Activated CD8-positive, alpha-beta T cell treated with anti-CD3 and anti-CD28 coated beads, Interleukin-2, amount 10 ng/mL, durations not matched to agents 7 days and 5 days (primary cell): ENCODE results near the gene IPO4. TPM values are rescaled to one million over a fixed set of nuclear protein-coding genes. Genes with fewer than 3 reads are reported as not detected.
A peak's percentile ranks its signal among the peaks of the same experiment; 100 is the strongest.
"Not testable (repeated sequence)": the region's sequence is repeated elsewhere in the genome, so short reads cannot be mapped to it uniquely, and the experiment has no call there.

Experiments used
- ATAC-seq: fragments of 150-1000 bp; cut with Tn5 transposase; one replicate; pipeline ENCODE4 v1.10.0; 2021; ENCODE audit warnings: moderate library complexity
- CTCF ChIA-PET: fragments of 350-600 bp; sonication (Branson Sonifier 250); formaldehyde crosslinking; loops from one replicate; lab custom pipeline; 2021; ENCODE audit warnings: antibody characterized with exemption; lab: Charles Lee
- POLR2A ChIA-PET: fragments of 350-600 bp; sonication (Branson Sonifier 250); formaldehyde crosslinking; loops from one replicate; lab custom pipeline; 2021; ENCODE audit warnings: antibody characterized with exemption; lab: Charles Lee
- DNase-seq: peaks from one replicate; pipeline ENCODE4 v3.0.0-alpha.2; 2020
- H3K27ac Mint-ChIP-seq: one replicate; pipeline ENCODE4 v1.8.0; 2021; ENCODE audit warnings: mild to moderate bottlenecking, mixed read lengths
- H3K27me3 Mint-ChIP-seq: one replicate; pipeline ENCODE4 v1.8.0; 2021; ENCODE audit warnings: low read depth, mixed read lengths
- H3K36me3 Mint-ChIP-seq: one replicate; pipeline ENCODE4 v1.8.0; 2021; ENCODE audit warnings: low read depth, mixed read lengths
- H3K4me1 Mint-ChIP-seq: one replicate; pipeline ENCODE4 v1.8.0; 2021; ENCODE audit warnings: low read depth, mixed read lengths
- H3K4me3 Mint-ChIP-seq: one replicate; pipeline ENCODE4 v1.8.0; 2021; ENCODE audit warnings: mild to moderate bottlenecking, mixed read lengths
- H3K9me3 Mint-ChIP-seq: one replicate; pipeline ENCODE4 v1.8.0; 2022; ENCODE audit warnings: mixed read lengths; ENCODE audit not compliant: insufficient read depth
- total RNA-seq, 2 experiments: library from RNA; stranded (reverse); gene quantifications; one replicate each; pipeline ENCODE4 v1.2.3, GENCODE V29; 2021

IPO4 gene
- total RNA-seq, 2 experiments from 2014 or later = 56.3 to 60.1 TPM

DNA sequence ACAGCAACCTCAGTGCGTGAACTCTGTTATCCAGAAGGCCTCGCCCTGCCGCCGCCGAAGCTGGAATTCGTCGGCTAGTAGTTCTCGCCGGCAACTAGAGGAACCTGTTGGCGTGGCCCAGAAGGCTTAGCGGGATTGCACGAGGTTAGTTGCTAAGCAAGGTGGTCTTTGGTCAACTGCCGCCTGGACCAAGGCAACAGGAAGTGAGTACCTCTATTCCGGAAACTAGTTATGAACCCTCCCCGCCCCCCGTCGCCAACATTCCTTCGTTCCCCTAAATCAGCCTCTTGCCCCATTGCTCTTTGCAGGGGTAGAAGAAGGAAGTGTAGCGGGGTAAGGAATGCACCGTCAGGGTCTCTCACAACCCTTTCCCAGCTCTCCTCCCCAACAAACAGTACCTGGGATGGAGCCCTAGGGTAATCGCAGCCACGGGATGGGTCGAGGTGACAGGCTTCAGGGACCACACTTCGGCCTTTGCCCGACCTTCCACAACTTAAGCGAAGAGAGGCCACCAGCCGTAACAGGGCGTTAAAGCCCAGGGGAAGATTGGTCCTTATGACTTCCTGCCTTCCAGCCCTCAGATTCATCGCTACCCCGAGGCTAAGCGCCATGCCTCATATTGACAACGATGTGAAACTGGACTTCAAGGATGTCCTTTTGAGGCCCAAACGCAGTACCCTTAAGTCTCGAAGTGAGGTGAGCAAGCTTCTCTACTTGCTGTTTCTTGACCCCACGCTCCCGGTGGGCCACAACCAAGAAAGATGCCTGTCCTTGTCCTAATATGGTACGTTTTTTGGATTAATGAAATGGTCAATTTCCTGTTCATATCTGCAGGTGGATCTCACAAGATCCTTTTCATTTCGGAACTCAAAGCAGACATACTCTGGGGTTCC lies 44.3 kb upstream of the IPO4 start, which contains the start of gene GMPR2:
TSS of gene GMPR2 (plus strand) at position 285 of the 893 bp plus-strand sequence. CDS start at position 610, 325 bp downstream.
- peak; percentile 50 for ATAC-seq
- H3K36me3 Mint-ChIP-seq = peaks cover 48% of the 10 kb centered on the region
- peak within 1 kb of the TSS; percentile 89 for H3K4me3 Mint-ChIP-seq
- peaks cover 45% of the 10 kb centered on the region for H3K4me1 Mint-ChIP-seq
- no peaks in the 10 kb centered on the region for H3K27me3 Mint-ChIP-seq
- POLR2A ChIA-PET = interaction anchor here (0.7 to 2.8 kb wide), 5 partner anchors 9 to 677 kb away, joined by 3 to 23 read pairs (median 4); partner anchors contain the start of genes DHRS1, MDP1, NOP9 and RABGGTA
- peak; percentile 49 for DNase-seq
- H3K9me3 Mint-ChIP-seq = no peaks in the 10 kb centered on the region
- peak within 1 kb of the TSS; percentile 90 for H3K27ac Mint-ChIP-seq
- CTCF ChIA-PET = interaction anchor here (1.2 to 21.9 kb wide), 3 partner anchors 9 to 69 kb away, joined by 9 to 801 read pairs (median 19); partner anchors contain the start of genes CIDEB, DHRS1, LTB4R and LTB4R2

DNA sequence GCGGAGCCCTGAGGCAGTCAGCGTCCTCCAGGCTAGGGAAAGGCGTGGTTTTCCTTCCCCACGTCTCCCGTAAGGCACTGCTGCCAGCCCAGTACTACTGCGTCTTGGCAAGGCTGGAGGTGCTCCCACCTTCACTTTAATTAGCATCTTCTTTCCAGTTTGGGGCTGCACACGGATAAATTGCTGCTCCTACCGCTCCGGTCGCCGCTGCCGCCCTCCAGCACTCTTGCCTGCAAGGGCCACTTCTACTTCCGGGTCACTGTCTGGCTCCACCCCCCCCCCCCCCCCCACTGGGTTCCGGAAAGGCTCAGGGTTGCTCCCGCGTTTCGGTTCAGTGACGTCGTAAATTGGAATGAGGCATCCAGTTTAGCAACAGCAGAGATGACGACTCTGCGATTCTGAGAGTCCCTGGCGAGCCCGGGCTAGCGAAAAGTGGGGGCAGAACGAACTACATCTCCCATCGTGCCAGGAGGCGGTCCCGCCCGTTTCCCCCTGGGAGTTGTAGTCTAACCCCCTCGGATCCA lies 43.6 kb upstream of the IPO4 start, which contains the start of gene NEDD8:
TSS of gene NEDD8 (minus strand) at position 247 of the 524 bp plus-strand sequence. CDS start at position 147, 100 bp downstream.
- H3K27ac Mint-ChIP-seq = peak within 1 kb of the TSS; percentile 90
- POLR2A ChIA-PET = interaction anchor here (1.3 to 2.8 kb wide), 4 partner anchors 10 to 67 kb away, joined by 4 to 23 read pairs (median 6); partner anchors contain the start of genes DHRS1, MDP1, NOP9 and RABGGTA
- peak within 1 kb of the TSS; percentile 89 for H3K4me3 Mint-ChIP-seq
- CTCF ChIA-PET = interaction anchor here (1.2 to 21.9 kb wide), 3 partner anchors 10 to 69 kb away, joined by 9 to 801 read pairs (median 19); partner anchors contain the start of genes CIDEB, DHRS1, LTB4R and LTB4R2
- peaks cover 45% of the 10 kb centered on the region for H3K36me3 Mint-ChIP-seq
- no peaks in the 10 kb centered on the region for H3K9me3 Mint-ChIP-seq
- H3K27me3 Mint-ChIP-seq = no peaks in the 10 kb centered on the region
- DNase-seq (peak; percentile 93), ATAC-seq (peak; percentile 89)
- peaks cover 46% of the 10 kb centered on the region for H3K4me1 Mint-ChIP-seq

DNA sequence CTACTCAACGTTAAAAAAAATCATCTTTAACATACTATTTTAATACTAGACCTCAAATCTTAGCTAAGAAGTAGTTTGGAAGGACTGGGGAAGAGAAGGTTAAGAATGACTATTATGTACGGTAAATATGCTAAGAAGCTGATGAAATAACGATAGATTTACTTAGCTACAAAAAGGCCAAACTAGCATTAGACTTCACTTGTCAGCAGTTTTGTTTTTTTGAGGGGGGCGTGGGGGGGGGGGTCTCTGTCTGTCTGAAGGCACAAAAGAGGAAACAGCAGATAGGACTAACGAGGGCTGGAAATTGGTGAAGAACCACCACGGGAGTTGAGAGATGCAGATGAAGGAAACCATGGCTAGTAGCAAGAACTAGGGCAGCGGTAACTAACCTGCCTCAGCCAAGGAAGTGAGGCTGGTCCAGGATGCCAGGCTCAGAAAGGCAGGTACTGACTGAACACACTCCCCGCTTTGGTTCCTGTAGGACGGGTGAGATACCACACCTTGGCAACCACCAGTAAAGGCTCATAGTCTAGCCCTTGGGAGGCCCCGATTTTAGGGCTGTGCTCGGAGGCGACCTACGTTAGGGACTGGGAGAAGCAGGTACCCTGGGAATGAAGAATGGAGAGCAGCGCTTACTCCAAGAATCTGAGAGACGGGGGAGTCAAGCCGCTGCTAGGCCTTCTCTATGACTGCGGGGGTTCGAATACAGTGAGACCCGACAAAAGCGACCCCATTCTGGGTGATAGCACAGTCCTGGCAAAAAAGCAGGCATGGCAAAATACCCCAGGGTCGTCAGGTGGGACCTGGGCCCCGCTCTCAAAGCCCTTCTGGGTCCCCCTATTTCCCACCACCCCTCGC lies 42.9 kb upstream of the IPO4 start:
- Mint-ChIP-seq H3K4me3 (peak overlapping the region; percentile 89), H3K9me3 (no peaks in the 10 kb centered on the region), H3K36me3 (peaks cover 42% of the 10 kb centered on the region), H3K27me3 (no peaks in the 10 kb centered on the region), H3K27ac (peak overlapping the region; percentile 90), H3K4me1 (peaks cover 52% of the 10 kb centered on the region)
- ChIA-PET POLR2A (interaction anchor here (0.6 to 2.1 kb wide), 2 partner anchors 18 to 36 kb away, joined by 5 to 11 read pairs; partner anchors contain the start of gene CHMP4A), CTCF (interaction anchor here (0.6 to 1.3 kb wide), 8 partner anchors 10 to 138 kb away, joined by 3 to 7 read pairs (median 4); partner anchors contain the start of genes CIDEB, MDP1, PCK2 and TINF2)
- DNase-seq (peak; percentile 56), ATAC-seq (peak; percentile 45)

DNA sequence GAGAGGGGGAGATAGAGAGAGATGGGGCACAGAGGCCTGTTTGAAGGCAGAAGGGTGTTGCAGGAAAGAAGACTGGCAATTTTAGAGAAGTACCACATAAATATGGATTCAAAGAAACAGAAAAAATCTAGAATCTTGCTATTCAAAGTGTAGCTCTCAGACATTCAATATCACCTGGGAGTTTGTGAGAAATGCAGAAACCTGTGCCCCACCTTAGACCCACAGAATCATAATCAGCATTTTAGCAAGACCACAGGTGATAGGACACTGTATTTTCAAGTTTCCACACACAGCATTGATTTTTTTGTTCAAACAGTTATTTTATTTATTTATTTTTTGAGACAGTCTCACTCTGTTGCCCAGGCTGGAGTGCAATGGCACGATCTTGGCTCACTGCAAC lies 40.3 kb upstream of the IPO4 start:
- Mint-ChIP-seq H3K9me3 (no peaks in the 10 kb centered on the region), H3K27ac (peak overlapping the region; percentile 42), H3K27me3 (no peaks in the 10 kb centered on the region), H3K4me1 (peaks cover 47% of the 10 kb centered on the region), H3K36me3 (peaks cover 25% of the 10 kb centered on the region), H3K4me3 (no peak overlapping the region)
- DNase-seq (no peak), ATAC-seq (no peak)
- POLR2A ChIA-PET = interaction anchor here (1.0 to 1.9 kb wide), 2 partner anchors 14 to 15 kb away, joined by 4 to 8 read pairs; partner anchors contain the start of genes CHMP4A and TINF2
- CTCF ChIA-PET = interaction anchor here (1.1 to 2.1 kb wide), 4 partner anchors 9 to 79 kb away, joined by 3 to 10 read pairs (median 6); partner anchors contain the start of genes CHMP4A and CIDEB

DNA sequence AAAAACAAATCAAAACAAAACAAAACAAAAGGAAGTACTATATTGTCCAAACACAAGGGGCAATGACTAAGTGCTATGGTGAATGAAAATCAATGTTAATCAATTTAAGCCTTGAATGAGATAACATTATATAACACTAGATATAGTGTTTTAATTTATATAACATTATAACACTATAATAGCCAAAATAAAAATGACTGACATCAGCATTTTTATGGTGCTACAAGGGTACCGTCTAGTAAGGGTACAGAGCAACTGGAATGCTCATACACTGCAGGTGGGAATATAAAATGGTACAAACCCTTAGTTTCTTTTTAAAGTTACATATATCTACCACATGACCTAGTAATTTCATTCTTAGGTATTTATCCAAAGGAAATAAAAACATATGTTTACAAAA lies 37.9 kb upstream of the IPO4 start:
- no peaks in the 10 kb centered on the region for H3K9me3 Mint-ChIP-seq
- peaks cover 38% of the 10 kb centered on the region for H3K4me1 Mint-ChIP-seq
- DNase-seq (no peak), ATAC-seq (no peak)
- H3K36me3 Mint-ChIP-seq = peaks cover 23% of the 10 kb centered on the region
- POLR2A ChIA-PET = interaction anchor here (1.2 kb wide), 1 partner anchor 16 kb away, joined by 5 read pairs; the partner anchor contains the start of gene TINF2
- CTCF ChIA-PET = interaction anchor here (1.4 kb wide), 1 partner anchor 16 kb away, joined by 7 read pairs; the partner anchor contains the start of gene TINF2
- no peak overlapping the region for H3K27ac Mint-ChIP-seq
- H3K27me3 Mint-ChIP-seq = no peaks in the 10 kb centered on the region
- no peak overlapping the region for H3K4me3 Mint-ChIP-seq

DNA sequence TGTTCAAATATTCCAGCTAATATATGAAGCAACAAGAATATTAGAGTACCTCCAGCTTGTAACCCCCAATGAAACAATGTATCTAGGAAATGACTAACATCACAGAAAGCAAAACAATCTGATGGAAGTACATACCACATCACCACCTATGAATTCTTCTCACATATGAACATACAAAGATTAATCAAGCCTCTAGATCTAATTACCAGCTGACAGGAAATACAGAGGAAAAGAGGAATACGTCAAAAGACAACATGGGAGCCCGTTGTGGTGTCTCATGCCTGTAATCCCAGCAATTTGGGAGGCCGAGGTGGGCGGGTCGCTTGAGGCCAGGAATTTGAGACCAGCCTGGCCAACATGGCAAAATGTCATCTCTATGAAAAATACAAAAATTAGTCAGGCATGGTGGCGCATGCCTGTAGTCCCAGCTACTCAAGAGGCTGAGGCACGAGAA lies 36.0 kb upstream of the IPO4 start:
- Mint-ChIP-seq H3K36me3 (peaks cover 21% of the 10 kb centered on the region), H3K4me3 (no peak overlapping the region), H3K27ac (no peak overlapping the region), H3K27me3 (no peaks in the 10 kb centered on the region), H3K9me3 (no peaks in the 10 kb centered on the region), H3K4me1 (peaks cover 28% of the 10 kb centered on the region)
- ChIA-PET CTCF (interaction anchor here (1.6 to 2.7 kb wide), 3 partner anchors 9 to 73 kb away, joined by 4 to 9 read pairs (median 7); partner anchors contain the start of genes CHMP4A and MDP1), POLR2A (interaction anchor here (1.6 kb wide), 1 partner anchor 11 kb away, joined by 7 read pairs; the partner anchor contains the start of gene CHMP4A)
- DNase-seq (no peak), ATAC-seq (no peak)

DNA sequence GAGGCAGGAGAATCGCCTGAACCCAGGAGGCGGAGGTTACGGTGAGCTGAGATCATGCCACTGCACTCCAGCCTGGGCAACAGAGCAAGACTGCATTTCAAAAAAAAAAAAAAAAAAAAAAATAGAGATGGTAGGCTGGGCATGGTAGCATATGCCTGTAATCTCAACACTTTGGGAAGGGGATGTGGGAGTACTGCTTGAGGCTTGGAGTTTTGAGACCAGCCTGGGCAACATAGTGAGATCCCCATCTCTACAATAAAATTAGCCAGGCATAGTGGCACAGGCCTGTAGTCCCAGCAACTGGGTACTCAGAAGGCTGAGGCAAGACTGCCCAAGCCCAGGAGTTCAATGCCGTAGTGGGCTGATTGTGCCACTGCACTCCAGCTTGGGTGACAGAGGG lies 34.4 kb upstream of the IPO4 start:
- H3K4me3 Mint-ChIP-seq, H3K27me3 Mint-ChIP-seq, DNase-seq, POLR2A ChIA-PET, ATAC-seq, H3K27ac Mint-ChIP-seq, H3K9me3 Mint-ChIP-seq: not testable (repeated sequence)
- H3K36me3 Mint-ChIP-seq = peaks cover 18% of the 10 kb centered on the region
- CTCF ChIA-PET = interaction anchor here (1.7 kb wide), 1 partner anchor 19 kb away, joined by 4 read pairs; the partner anchor contains the start of gene TINF2
- H3K4me1 Mint-ChIP-seq = peaks cover 23% of the 10 kb centered on the region

DNA sequence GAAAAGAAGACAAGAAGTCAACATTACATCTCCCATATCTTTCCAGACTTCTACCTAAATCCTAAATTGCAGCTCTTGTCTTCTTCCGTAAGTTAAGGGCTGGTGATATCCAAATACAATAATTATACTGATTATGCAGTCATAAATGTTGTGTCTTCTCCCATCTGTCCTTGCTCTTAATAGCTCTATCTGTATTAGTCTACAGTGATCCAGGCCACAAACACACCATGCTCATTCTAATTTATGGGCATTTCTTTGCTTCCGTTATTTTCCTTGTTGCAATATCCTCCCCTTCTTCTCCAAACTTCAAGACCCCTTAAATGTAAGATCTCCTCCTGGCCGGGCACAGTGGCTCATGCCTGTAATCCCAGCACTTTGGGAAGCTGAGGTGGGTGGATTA lies 30.9 kb upstream of the IPO4 start:
- Mint-ChIP-seq H3K4me1 (peaks cover 22% of the 10 kb centered on the region), H3K36me3 (peaks cover 21% of the 10 kb centered on the region), H3K9me3 (no peaks in the 10 kb centered on the region), H3K27me3 (no peaks in the 10 kb centered on the region), H3K27ac (no peak overlapping the region), H3K4me3 (no peak overlapping the region)
- ATAC-seq (no peak), DNase-seq (no peak)
- POLR2A ChIA-PET = interaction anchor here (0.9 kb wide), 1 partner anchor 57 kb away, joined by 4 read pairs; no protein-coding TSS in a partner anchor
- CTCF ChIA-PET = interaction anchor here (0.8 to 1.8 kb wide), 6 partner anchors 15 to 212 kb away, joined by 3 to 6 read pairs (median 3); partner anchors contain the start of genes CIDEB and IRF9

DNA sequence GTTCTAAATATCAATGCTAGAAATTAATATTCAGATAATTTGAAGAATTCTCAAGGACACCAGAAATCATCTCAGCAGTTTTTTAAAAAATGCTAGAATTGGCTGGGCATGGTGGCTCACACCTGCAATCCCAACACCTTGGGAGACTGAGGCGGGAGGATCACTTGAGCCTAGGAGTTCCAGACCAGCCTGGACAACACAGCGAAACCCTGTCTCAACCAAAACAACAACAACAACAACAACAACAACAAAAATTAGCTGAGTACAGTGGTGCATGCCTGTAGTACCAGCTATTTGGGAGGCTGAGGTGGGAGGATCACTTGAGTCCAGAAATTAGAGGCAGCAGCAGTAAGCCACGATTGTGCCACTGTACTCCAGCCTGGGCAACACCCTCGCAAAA lies 30.5 kb upstream of the IPO4 start:
- ATAC-seq (no peak), DNase-seq (no peak)
- H3K9me3 Mint-ChIP-seq = no peaks in the 10 kb centered on the region
- H3K27ac Mint-ChIP-seq = no peak overlapping the region
- H3K36me3 Mint-ChIP-seq = peaks cover 22% of the 10 kb centered on the region
- CTCF ChIA-PET = interaction anchor here (0.9 to 1.8 kb wide), 4 partner anchors 16 to 89 kb away, joined by 3 to 6 read pairs (median 4); partner anchors contain the start of gene CIDEB
- H3K4me1 Mint-ChIP-seq = peaks cover 25% of the 10 kb centered on the region
- H3K4me3 Mint-ChIP-seq = no peak overlapping the region
- POLR2A ChIA-PET = no interaction called here
- no peaks in the 10 kb centered on the region for H3K27me3 Mint-ChIP-seq

DNA sequence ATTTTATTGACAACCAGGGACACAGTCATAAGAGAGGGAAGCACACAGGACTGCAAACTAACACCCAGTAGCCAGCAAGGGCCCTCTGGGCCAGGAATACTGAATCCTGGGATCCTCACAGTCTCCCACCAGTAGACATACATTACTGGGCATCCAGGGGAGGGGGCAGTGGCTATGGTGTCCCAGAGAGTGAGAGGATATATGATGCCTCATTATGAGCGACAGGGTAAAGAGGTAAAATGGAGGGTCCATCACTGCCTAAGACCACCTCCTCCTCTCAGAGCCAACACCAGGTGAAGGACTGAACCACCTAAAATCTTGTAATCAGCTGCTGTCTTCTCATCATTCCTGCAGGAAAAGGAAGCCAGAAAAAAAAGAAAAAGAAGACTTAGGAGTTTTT lies 28.3 kb upstream of the IPO4 start:
- CTCF ChIA-PET = interaction anchor here (1.7 to 1.8 kb wide), 2 partner anchors 26 to 63 kb away, joined by 11 to 29 read pairs; partner anchors contain the start of gene TINF2
- H3K27me3 Mint-ChIP-seq, H3K9me3 Mint-ChIP-seq, DNase-seq, H3K4me3 Mint-ChIP-seq, ATAC-seq: not testable (repeated sequence)
- Mint-ChIP-seq H3K27ac (peak overlapping the region; percentile 97), H3K4me1 (peaks cover 38% of the 10 kb centered on the region), H3K36me3 (peaks cover 31% of the 10 kb centered on the region)
- POLR2A ChIA-PET = interaction anchor here (1.8 to 8.8 kb wide), 2 partner anchors 22 to 28 kb away, joined by 6 to 87 read pairs; partner anchors contain the start of genes IPO4 and TM9SF1
